ENCODE results near the gene STK32C. TPM values are rescaled to one million over a fixed set of nuclear protein-coding genes. Genes with fewer than 3 reads are reported as not detected.

The STK32C gene
- total RNA-seq, 2 donors from 2014 or later, result 2.6 to 3.7 TPM

DNA sequence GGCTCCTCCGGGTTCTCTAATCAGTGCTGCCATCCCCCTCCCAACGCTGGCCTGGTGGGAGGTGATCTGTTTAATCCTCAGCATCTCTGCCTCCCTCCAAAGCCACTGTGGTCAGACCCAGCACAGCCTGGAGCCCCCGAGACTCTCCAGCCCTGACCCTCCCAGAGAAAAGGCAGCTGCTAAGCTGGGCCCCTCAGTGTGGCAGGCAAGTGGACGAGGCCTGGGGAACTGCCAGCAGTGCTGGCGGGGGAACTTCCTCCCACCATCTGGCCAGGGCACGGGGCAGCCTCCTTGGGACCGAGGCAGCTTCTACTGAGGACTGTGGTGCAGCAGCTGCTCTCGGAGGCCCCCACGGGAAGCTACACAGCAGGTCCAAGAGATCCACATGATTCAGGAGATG is 69.9 kb downstream of the STK32C start:
- no peaks in the 10 kb centered on the region for H3K27me3 ChIP-seq
- H3K4me1 ChIP-seq, result no peaks in the 10 kb centered on the region
- H3K36me3 ChIP-seq, result no peaks in the 10 kb centered on the region
- DNase-seq (ENCODE audit: low spot score), result no peak
- no peaks in the 10 kb centered on the region for H3K9me3 ChIP-seq
- TF ChIP-seq, protein P1, sequence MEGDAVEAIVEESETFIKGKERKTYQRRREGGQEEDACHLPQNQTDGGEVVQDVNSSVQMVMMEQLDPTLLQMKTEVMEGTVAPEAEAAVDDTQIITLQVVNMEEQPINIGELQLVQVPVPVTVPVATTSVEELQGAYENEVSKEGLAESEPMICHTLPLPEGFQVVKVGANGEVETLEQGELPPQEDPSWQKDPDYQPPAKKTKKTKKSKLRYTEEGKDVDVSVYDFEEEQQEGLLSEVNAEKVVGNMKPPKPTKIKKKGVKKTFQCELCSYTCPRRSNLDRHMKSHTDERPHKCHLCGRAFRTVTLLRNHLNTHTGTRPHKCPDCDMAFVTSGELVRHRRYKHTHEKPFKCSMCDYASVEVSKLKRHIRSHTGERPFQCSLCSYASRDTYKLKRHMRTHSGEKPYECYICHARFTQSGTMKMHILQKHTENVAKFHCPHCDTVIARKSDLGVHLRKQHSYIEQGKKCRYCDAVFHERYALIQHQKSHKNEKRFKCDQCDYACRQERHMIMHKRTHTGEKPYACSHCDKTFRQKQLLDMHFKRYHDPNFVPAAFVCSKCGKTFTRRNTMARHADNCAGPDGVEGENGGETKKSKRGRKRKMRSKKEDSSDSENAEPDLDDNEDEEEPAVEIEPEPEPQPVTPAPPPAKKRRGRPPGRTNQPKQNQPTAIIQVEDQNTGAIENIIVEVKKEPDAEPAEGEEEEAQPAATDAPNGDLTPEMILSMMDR (IDR thresholded peaks at IDR 0.05), result no peak
- H3K4me3 ChIP-seq, result no peak overlapping the region
- no peak overlapping the region for H3K27ac ChIP-seq

DNA sequence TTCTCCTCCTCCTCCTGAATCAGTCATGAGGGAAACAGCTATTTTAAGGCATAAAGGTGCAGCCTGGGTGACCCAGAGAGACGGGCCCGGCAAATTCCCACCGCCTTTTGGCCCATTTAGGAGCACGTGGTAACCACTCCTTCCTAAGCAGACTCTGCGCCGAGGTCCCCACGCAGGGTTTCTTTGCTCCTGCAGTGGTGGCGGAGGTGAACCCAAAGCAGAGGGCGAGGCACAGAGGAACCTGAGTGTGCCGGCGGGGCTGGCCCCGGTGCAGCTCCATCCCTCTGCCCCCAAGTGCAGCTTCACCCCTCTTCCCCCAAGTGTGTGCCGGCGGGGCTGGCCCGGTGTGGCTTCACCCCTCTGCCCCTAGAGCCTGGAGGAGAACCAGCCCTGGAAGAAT is 70.4 kb downstream of the STK32C start:
- H3K27ac ChIP-seq, result no peak overlapping the region
- no peaks in the 10 kb centered on the region for H3K36me3 ChIP-seq
- TF ChIP-seq, protein P1 (IDR thresholded peaks at IDR 0.05), result no peak
- DNase-seq (ENCODE audit: low spot score), result no peak
- no peaks in the 10 kb centered on the region for H3K4me1 ChIP-seq
- H3K4me3 ChIP-seq, result no peak overlapping the region
- H3K27me3 ChIP-seq, result no peaks in the 10 kb centered on the region
- H3K9me3 ChIP-seq, result no peaks in the 10 kb centered on the region

DNA sequence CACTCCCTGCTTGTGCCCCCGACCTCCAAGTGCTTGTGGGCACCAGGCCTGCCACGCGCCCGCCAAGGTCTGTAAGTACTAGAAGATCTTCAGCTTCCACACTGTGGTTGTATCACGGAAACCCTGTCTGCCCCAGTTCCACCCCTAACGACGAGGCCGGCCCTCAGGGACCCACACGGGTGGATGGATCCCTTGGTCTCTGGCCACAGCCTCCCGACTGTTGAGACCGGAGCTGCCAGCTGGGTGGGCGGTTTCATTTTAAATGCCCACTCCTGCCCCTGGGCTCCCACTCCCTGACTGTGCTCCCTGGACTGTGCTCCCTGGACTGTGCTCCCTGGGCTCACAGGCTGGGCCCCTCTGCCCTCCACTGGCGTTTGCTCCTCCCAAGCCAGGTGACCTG is 70.9 kb downstream of the STK32C start:
- TF ChIP-seq, protein P1 (IDR thresholded peaks at IDR 0.05), result no peak
- no peak overlapping the region for H3K27ac ChIP-seq
- no peak for DNase-seq (ENCODE audit: low spot score)
- no peaks in the 10 kb centered on the region for H3K27me3 ChIP-seq
- H3K4me3 ChIP-seq, result no peak overlapping the region
- no peaks in the 10 kb centered on the region for H3K9me3 ChIP-seq
- no peaks in the 10 kb centered on the region for H3K36me3 ChIP-seq
- H3K4me1 ChIP-seq, result no peaks in the 10 kb centered on the region

DNA sequence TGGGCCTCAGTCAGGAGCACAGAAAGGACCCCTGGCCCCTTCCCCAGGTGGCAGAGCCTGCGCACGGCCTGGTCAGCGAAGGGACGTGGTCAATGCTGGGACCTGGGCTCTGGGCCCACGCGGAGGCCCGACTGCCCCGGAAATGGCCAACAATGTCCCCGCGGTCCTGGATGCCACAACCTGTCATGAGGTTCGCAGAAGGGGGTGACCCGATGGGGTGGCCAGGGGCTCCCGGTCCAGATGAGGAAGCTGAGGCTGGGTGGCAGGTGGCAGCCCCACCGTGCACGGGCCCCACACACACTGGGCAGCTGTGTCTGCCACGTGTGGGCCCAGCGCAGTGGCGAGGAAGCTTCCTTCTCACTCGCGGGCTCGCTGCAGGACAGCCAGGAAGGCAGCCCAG is 71.6 kb downstream of the STK32C start:
- H3K4me1 ChIP-seq, result no peaks in the 10 kb centered on the region
- no peak overlapping the region for H3K4me3 ChIP-seq
- H3K27ac ChIP-seq, result no peak overlapping the region
- no peaks in the 10 kb centered on the region for H3K36me3 ChIP-seq
- TF ChIP-seq, protein P1 (IDR thresholded peaks at IDR 0.05), result no peak
- H3K27me3 ChIP-seq, result no peaks in the 10 kb centered on the region
- no peaks in the 10 kb centered on the region for H3K9me3 ChIP-seq
- DNase-seq (ENCODE audit: low spot score), result no peak

DNA sequence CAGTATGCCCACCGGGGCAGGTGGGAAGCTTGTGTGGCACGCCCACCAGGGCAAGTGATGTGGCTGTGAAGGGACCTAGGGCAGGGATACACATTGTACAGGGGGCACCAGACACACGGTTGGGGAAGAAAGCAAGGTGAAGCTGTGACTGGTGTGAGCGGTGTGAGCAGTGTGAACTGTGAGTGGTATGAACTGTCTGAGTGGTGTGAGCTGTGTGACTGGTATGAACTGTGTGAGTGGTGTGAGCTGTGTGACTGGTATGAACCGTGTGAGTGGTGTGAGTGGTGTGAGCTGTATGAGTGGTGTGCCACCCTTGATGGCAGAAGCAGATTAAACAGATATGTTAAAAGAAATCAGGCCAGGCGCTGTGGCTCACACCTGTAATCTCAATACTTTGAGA is 72.9 kb downstream of the STK32C start:
- no peak for DNase-seq (ENCODE audit: low spot score)
- no peak overlapping the region for H3K4me3 ChIP-seq
- no peaks in the 10 kb centered on the region for H3K27me3 ChIP-seq
- H3K9me3 ChIP-seq, result no peaks in the 10 kb centered on the region
- H3K4me1 ChIP-seq, result no peaks in the 10 kb centered on the region
- H3K27ac ChIP-seq, result no peak overlapping the region
- TF ChIP-seq, protein P1 (IDR thresholded peaks at IDR 0.05), result no peak
- H3K36me3 ChIP-seq, result no peaks in the 10 kb centered on the region

DNA sequence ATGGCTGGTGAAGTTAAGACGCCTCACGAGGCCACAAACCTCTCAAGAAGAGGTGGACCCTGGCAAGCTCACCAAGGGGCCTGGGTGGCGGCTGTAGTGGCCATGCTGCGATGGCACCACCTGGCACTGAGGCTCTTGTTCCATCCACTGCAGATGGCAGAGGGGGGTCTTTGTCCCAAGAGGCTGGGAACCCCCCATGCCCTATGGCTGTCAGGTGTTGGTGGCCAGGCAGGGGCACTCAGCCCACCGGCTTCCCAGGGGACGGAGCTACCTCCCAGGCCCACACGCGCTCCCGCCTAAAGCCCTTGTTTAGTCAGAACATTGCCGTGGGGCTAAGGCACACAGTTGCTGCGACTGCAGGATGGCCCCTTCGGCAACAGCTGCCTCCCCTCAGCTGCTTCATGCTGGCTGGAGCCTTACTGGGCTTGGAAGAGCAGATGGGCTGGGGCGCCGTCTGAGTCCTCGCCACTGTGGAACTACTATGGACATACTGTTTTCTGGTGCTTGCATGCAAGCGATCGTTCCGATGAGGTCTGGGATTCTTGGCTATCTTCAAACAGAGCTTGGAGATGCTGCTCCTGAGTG is 74.2 kb downstream of the STK32C start:
- no peak for DNase-seq (ENCODE audit: low spot score)
- TF ChIP-seq, protein P1 (IDR thresholded peaks at IDR 0.05), result no peak

More for the DNA sequence above, 74.2 kb downstream of the STK32C start:
- no peaks in the 10 kb centered on the region for H3K9me3 ChIP-seq
- H3K27me3 ChIP-seq, result no peaks in the 10 kb centered on the region
- no peak overlapping the region for H3K27ac ChIP-seq
- no peaks in the 10 kb centered on the region for H3K4me1 ChIP-seq
- no peak overlapping the region for H3K4me3 ChIP-seq
- H3K36me3 ChIP-seq, result no peaks in the 10 kb centered on the region
